RWPE1 (cell line): ENCODE results near the gene LENG1.
"Not testable (repeated sequence)": the region's sequence is repeated elsewhere in the genome, so short reads cannot be mapped to it uniquely, and the experiment has no call there.

Experiments
- CTCF ChIA-PET: fragments of 350-600 bp; sonication (Branson Sonifier 250); formaldehyde crosslinking; extraction: SDS; loops from one replicate; lab custom pipeline; 2021; lab: Yijun Ruan, JAX
- POLR2A ChIA-PET: fragments of 400-600 bp; formaldehyde crosslinking; extraction: SDS; loops from one replicate; lab custom pipeline; 2020; ENCODE audit warnings: antibody characterized with exemption; ENCODE audit not compliant: low non-redundant PET; lab: Yijun Ruan, JAX
- DNase-seq: peaks from one replicate; pipeline ENCODE4 v3.0.0; 2012; ENCODE audit warnings: low spot score
- H3K27ac ChIP-seq: fragments of 450-650 bp; 2 replicates; pipeline ENCODE4 v1.5.1; 2017
- TF ChIP-seq, protein P1 (sequence below): fragments of 450-650 bp; conservative IDR thresholded peaks from 2 replicates; pipeline ENCODE4 v1.5.1; 2017; ENCODE audit warnings: low read depth, mild to moderate bottlenecking

LENG1 gene

DNA sequence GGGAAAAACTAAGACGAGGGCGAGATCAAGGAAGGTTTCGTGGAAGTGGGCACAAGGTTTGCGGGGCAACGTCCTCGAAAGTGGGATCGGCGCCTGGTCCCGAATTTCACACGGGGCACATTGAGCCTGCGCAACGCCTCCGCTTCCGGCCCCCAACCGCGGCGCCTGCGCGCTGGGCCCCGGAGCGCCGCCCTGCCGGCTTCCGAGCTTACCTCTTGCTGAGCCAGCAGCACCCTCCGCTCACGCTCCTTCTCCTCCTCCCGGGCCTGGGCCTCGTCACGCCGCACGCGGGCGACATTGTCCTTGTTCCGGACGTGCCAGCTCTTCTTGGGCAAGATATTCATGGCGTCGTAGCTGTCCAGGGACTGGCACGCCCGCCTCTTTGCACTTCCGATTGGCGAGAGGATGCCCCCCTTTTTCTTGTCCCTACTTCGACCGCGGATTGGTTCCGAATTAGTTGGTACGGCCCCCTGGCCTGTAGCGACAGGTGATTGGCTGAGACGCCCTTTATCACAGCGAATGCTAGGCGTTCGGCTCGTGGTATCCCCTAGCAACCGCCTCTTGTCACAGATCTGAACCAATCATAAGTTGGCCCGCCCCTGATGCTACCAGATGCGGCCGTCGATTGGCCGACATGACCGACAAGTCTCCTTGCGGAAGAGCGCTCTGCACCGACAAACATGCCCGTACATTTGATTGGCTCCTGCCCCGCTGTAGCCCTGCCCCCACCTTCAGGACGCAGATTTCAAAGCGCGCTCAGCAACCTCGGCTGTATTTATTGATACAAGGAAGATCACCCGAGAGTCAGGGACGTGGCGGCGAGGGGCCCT is at the start of gene LENG1:
LENG1 (minus strand) TSS at position 370 of the 830 bp plus-strand sequence; CDS start at position 344, 26 bp downstream.
- TF ChIP-seq, protein P1, sequence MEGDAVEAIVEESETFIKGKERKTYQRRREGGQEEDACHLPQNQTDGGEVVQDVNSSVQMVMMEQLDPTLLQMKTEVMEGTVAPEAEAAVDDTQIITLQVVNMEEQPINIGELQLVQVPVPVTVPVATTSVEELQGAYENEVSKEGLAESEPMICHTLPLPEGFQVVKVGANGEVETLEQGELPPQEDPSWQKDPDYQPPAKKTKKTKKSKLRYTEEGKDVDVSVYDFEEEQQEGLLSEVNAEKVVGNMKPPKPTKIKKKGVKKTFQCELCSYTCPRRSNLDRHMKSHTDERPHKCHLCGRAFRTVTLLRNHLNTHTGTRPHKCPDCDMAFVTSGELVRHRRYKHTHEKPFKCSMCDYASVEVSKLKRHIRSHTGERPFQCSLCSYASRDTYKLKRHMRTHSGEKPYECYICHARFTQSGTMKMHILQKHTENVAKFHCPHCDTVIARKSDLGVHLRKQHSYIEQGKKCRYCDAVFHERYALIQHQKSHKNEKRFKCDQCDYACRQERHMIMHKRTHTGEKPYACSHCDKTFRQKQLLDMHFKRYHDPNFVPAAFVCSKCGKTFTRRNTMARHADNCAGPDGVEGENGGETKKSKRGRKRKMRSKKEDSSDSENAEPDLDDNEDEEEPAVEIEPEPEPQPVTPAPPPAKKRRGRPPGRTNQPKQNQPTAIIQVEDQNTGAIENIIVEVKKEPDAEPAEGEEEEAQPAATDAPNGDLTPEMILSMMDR, result 0 out of 2 replicates have a peak, but pooled peaks have one; percentile 8
- CTCF ChIA-PET, result interaction anchor here (0.6 to 0.8 kb wide), 2 partner anchors 9 to 848 kb away, joined by 3 to 4 read pairs; no protein-coding TSS in a partner anchor

DNA sequence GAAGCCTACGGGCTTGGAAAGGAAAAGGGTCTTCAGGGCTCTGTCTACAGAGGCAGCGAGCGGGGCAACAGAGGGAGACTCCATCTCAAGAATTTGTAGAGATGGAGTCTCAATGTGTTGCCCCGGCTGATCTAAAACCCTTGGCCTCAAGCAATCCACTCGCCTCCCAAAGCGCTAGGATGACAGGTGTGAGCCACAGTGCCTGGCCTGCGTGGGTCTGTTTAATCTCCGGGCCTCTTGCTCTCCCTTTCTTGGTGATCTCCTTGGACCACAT is 49.2 kb upstream of the LENG1 start:
- POLR2A ChIA-PET, result no interaction called here
- TF ChIP-seq, protein P1, result no peak
- H3K27ac ChIP-seq, result peak overlapping the region; percentile 85
- CTCF ChIA-PET, result no interaction called here
- no peak for DNase-seq

More for the DNA sequence above, at the start of gene LENG1:
- POLR2A ChIA-PET, result interaction anchor here (1.8 kb wide), 1 partner anchor 23 kb away, joined by 4 read pairs; the partner anchor contains the start of gene CNOT3
- peak; percentile 99 for DNase-seq
- H3K27ac ChIP-seq, result peak within 1 kb of the TSS; percentile 97

DNA sequence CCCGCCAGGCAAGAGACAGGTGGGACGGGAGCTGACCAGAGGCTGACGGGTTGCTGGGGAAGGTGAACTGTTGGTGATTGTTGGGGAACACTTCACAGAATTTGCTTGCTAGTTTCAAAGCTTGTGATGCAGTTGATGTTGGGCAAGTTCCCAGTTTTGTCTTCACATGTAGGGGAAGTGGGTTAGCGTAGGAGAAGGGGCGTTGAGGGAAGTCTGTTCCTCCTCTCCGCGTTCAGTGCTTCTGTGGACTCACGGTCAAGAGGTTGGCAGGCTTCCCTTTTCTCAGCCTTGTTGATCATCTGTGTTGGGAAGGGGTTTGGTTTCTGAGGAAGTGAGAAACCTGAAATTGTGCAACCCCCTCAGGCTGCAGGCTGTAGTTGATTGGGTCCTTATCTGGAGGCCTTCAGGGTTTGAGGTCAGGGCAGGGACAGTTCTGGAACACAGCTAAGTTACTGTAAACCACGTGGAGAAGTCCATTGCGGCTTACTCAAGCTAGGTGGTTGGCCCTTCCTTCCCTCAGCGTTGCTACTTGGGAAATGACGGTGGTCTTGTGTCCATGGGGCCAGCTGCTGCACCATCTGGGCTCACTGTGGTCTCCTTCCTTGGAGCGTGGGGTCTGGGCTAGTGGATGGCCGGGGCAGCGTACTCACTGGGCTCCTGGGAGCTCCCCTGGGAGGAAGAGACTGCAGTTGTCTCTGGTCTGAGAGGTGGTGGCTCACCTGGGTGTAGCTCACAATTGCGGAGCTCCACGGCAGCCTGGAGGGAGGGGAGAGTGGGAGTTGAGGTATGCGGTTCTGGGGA is 48.7 kb upstream of the LENG1 start:
- POLR2A ChIA-PET, result no interaction called here
- TF ChIP-seq, protein P1, result no peak
- CTCF ChIA-PET, result no interaction called here
- no peak for DNase-seq
- H3K27ac ChIP-seq, result peak overlapping the region; percentile 85

DNA sequence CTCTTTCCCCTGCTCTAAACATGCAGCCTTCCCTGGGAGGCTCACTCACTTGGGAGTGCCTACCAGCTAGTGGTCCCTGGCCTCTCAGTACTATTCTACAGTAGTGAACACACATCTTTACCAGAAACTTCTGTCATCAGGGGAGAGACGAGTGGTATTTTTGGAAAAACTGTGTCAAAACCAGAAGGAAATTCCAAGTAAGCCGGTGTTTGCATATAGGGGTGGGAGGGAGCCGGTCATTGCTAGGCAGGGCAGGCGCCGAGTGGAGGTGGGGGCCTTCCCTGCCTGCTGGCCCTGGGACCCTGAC is 48.1 kb upstream of the LENG1 start:
- ChIA-PET CTCF (no interaction called here), POLR2A (no interaction called here)
- TF ChIP-seq, protein P1, result no peak
- no peak for DNase-seq
- H3K27ac ChIP-seq, result peak overlapping the region; percentile 85

DNA sequence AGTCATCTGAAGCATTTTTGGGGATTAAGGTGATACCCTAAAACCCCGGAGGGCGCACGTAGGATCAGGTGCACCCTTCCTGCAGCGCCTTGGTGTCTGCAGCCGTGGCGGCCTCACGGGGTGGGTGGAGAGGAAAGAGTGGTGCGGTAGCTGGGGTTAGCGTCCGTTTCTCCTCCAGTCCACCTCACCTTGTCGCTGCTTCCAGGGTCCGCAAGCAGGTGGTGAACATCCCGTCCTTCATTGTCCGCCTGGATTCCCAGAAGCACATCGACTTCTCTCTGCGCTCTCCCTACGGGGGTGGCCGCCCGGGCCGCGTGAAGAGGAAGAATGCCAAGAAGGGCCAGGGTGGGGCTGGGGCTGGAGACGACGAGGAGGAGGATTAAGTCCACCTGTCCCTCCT is 47.7 kb upstream of the LENG1 start:
- peak overlapping the region; percentile 85 for H3K27ac ChIP-seq
- DNase-seq, CTCF ChIA-PET, POLR2A ChIA-PET: not testable (repeated sequence)

DNA sequence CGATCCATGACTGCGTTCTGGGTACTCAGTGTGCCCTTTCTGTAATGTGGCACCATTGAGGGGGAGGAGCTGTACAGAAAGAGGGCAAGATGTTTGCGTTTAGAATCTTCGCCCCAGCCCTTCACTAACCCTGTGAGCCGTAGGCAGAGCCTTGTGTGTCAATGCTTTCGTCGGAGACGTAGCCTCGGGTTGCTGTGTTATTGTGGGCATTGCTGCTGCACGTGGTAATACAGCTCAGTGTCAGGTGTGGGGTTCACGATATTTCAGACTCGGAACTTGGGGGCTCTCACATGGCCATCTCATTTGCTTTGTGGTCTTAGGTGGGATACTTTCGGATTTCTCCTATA is 47.3 kb upstream of the LENG1 start:
- ChIA-PET CTCF (interaction anchor here (0.6 kb wide), 1 partner anchor 86 kb away, joined by 3 read pairs; no protein-coding TSS in a partner anchor), POLR2A (no interaction called here)
- TF ChIP-seq, protein P1, result no peak
- DNase-seq, result no peak
- H3K27ac ChIP-seq, result peak overlapping the region; percentile 85
